ENCODE data around the gene CCNY.

GRCh38 chr10:35324196-35324595, 12.1 kb upstream of the CCNY start:
- no peak for TF ChIP-seq CTCF (IDR thresholded peaks at IDR 0.05; ENCODE audit: insufficient read depth, low read depth, low read length)
- no peak for TF ChIP-seq EZH2 (IDR thresholded peaks at IDR 0.05; ENCODE audit: insufficient read depth, low read length)

All from astrocyte (in vitro differentiated cells and primary cell).